ENCODE results near the gene CEP131. TPM values are rescaled to one million over a fixed set of nuclear protein-coding genes. Genes with fewer than 3 reads are reported as not detected.

The CEP131 gene
- total RNA-seq, 2 donors from 2014 or later, result 9.9 to 22.7 TPM

- TF ChIP-seq, protein P1, sequence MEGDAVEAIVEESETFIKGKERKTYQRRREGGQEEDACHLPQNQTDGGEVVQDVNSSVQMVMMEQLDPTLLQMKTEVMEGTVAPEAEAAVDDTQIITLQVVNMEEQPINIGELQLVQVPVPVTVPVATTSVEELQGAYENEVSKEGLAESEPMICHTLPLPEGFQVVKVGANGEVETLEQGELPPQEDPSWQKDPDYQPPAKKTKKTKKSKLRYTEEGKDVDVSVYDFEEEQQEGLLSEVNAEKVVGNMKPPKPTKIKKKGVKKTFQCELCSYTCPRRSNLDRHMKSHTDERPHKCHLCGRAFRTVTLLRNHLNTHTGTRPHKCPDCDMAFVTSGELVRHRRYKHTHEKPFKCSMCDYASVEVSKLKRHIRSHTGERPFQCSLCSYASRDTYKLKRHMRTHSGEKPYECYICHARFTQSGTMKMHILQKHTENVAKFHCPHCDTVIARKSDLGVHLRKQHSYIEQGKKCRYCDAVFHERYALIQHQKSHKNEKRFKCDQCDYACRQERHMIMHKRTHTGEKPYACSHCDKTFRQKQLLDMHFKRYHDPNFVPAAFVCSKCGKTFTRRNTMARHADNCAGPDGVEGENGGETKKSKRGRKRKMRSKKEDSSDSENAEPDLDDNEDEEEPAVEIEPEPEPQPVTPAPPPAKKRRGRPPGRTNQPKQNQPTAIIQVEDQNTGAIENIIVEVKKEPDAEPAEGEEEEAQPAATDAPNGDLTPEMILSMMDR (IDR thresholded peaks at IDR 0.05), result no peak
- no peak for TF ChIP-seq POLR2A (IDR thresholded peaks at IDR 0.05)
- intact Hi-C loops (cut with DNase I), result loop anchor here (5.0 to 10.0 kb wide), 2 partner anchors 53 to 90 kb away; partner anchors contain the start of genes NDUFAF8 and TEPSIN
These were observed 78.4 kb downstream of the CEP131 start for GRCh38 chr17:81144423-81144781.

GRCh38 chr17:81143717-81144422, 78.9 kb downstream of the CEP131 start:
- no peak overlapping the region for H3K27ac ChIP-seq
- ATAC-seq (no peak), DNase-seq (no peak)
- no peaks in the 10 kb centered on the region for H3K36me3 ChIP-seq (replicated peaks in 1 of 2; ENCODE audit: insufficient read depth in 1 of 2, low read depth in 2 of 2)
- peaks cover 13% of the 10 kb centered on the region for H3K4me1 ChIP-seq
- intact Hi-C loops (cut with DNase I), result loop anchor here (5.0 to 10.0 kb wide), 2 partner anchors 53 to 91 kb away; partner anchors contain the start of genes NDUFAF8 and TEPSIN
- H3K9me3 ChIP-seq, result no peaks in the 10 kb centered on the region
- H3K27me3 ChIP-seq, result no peaks in the 10 kb centered on the region
- TF ChIP-seq, protein P1 (IDR thresholded peaks at IDR 0.05), result no peak
- TF ChIP-seq POLR2A (IDR thresholded peaks at IDR 0.05), result no peak
- 76 to 85% methylated on average over 11 to 16 of the region's 17 CpGs for WGBS, 2 donors
- H3K4me3 ChIP-seq, result no peak overlapping the region

More at GRCh38 chr17:81144423-81144781, 78.4 kb downstream of the CEP131 start:
- no peak for ATAC-seq
- no peak for DNase-seq
- H3K27ac ChIP-seq, result no peak overlapping the region
- no peaks in the 10 kb centered on the region for H3K9me3 ChIP-seq
- peaks cover 13% of the 10 kb centered on the region for H3K4me1 ChIP-seq
- H3K27me3 ChIP-seq, result no peaks in the 10 kb centered on the region
- 87 to 96% methylated on average over 9 to 14 of the region's 14 CpGs for whole genome bisulfite sequencing, 2 donors
- no peak overlapping the region for H3K4me3 ChIP-seq
- no peaks in the 10 kb centered on the region for H3K36me3 ChIP-seq (replicated peaks in 1 of 2; ENCODE audit: insufficient read depth in 1 of 2, low read depth in 2 of 2)

GRCh38 chr17:81143200-81143527, 79.6 kb downstream of the CEP131 start:
- 54 to 92% methylated on average over 2 to 10 of the region's 11 CpGs for WGBS, 2 donors
- TF ChIP-seq, protein P1 (IDR thresholded peaks at IDR 0.05), result no peak
- no peak for TF ChIP-seq POLR2A (IDR thresholded peaks at IDR 0.05)
- peak; percentile 6 for ATAC-seq
- Histone ChIP-seq H3K4me1 (peaks cover 13% of the 10 kb centered on the region), H3K36me3 (replicated peaks in 1 of 2; ENCODE audit: insufficient read depth in 1 of 2, low read depth in 2 of 2) (no peaks in the 10 kb centered on the region), H3K27ac (no peak overlapping the region), H3K9me3 (no peaks in the 10 kb centered on the region), H3K4me3 (no peak overlapping the region), H3K27me3 (no peaks in the 10 kb centered on the region)
- DNase-seq, result no peak
- intact Hi-C loops (cut with DNase I), result loop anchor here (5.0 to 10.0 kb wide), 2 partner anchors 54 to 92 kb away; partner anchors contain the start of genes NDUFAF8 and TEPSIN

DNA sequence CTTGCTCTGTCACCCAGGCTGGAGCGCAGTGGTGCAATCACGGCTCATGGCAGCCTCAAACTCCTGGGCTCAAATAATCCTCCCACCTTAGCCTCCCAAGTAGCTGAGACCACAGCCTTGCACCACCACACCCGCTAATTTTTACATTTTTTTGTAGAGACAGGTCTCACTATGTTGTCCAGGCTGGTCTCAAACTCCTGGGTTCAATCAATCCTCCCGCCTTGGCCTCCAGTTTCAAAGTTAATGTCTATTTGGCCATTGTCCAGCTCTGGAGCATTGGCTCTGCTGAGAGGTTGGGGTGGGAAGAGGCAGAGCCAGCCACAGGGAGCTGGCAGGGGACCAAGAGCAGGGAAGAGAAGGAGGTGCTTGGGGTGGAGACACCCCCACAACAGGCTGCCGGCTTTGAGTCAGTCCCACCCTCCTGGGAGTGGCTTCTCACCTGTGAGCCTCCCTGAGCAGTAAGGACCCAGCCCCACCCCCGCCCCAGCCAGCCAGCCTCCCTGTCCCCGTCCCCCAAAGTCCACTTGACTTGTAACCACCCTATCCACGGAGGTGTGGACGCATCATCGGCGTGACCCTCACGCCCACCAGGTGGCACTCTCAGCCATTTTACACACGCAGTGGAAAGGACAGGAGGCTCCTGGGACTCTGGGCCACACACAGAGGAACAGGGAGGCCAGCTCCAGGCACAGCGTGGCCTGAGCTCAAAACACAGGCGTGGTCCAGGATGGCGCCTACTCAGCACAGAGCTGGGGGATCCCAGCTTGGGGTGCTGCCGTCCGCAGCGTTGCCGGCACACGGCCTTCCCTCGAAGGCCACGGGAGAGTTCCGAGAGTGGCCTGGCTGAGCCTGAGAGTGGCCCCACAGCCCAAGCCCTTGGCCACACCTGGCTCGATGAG, 80.2 kb downstream of the CEP131 start:
- H3K27ac ChIP-seq, result no peak overlapping the region
- ATAC-seq, result peak; percentile 92

More for the DNA sequence above, 80.2 kb downstream of the CEP131 start:
- intact Hi-C loops (cut with DNase I), result loop anchor here (5.0 to 10.0 kb wide), 2 partner anchors 55 to 92 kb away; partner anchors contain the start of genes NDUFAF8 and TEPSIN
- 29 to 49% methylated on average over 7 to 25 of the region's 25 CpGs for WGBS, 2 donors
- Histone ChIP-seq H3K4me1 (peaks cover 13% of the 10 kb centered on the region), H3K36me3 (replicated peaks in 1 of 2; ENCODE audit: insufficient read depth in 1 of 2, low read depth in 2 of 2) (no peaks in the 10 kb centered on the region), H3K4me3 (no peak overlapping the region), H3K9me3 (no peaks in the 10 kb centered on the region), H3K27me3 (no peaks in the 10 kb centered on the region)
- peak; percentile 87 to 91 (median 88) for DNase-seq
- TF ChIP-seq POLR2A (IDR thresholded peaks at IDR 0.05), result no peak
- TF ChIP-seq, protein P1 (IDR thresholded peaks at IDR 0.05), result peak; percentile 69 to 87 (median 75)

Measured in body of pancreas (tissue), 4 donors.